OCI-LY1 (cell line): ENCODE data around the gene NUDT14.

Source experiments
- H2AFZ ChIP-seq: fragments of 200-600 bp; sonication (generic), shearing (Covaris generic); 2 replicates; pipeline ENCODE4 v1.6.0; 2014; ENCODE audit warnings: antibody characterized with exemption, mild to moderate bottlenecking, low read length
- H3F3A ChIP-seq: fragments of 200-600 bp; sonication (generic), shearing (Covaris generic); 2 replicates; pipeline ENCODE4 v1.6.0; 2014; ENCODE audit warnings: mild to moderate bottlenecking, antibody characterized with exemption, low read length, moderate library complexity; ENCODE audit not compliant: insufficient read depth
- H3K27ac ChIP-seq: fragments of 200-600 bp; sonication (generic); 2 replicates; pipeline ENCODE4 v1.5.1; 2014; ENCODE audit warnings: low read length, mixed run types, mild to moderate bottlenecking, low read depth; ENCODE audit not compliant: poor library complexity, severe bottlenecking
- H3K27me3 ChIP-seq: fragments of 200-600 bp; sonication (generic); 2 replicates; pipeline ENCODE4 v1.6.0; 2014; ENCODE audit warnings: antibody characterized with exemption, mild to moderate bottlenecking, low read length, moderate library complexity; ENCODE audit not compliant: insufficient read depth
- H3K36me3 ChIP-seq: fragments of 200-600 bp; sonication (generic); 2 replicates; pipeline ENCODE4 v1.6.1; 2014; ENCODE audit warnings: mild to moderate bottlenecking, antibody characterized with exemption, low read length, moderate library complexity, mixed read lengths; ENCODE audit not compliant: insufficient read depth
- H3K4me1 ChIP-seq: fragments of 200-600 bp; sonication (generic); 2 replicates; pipeline ENCODE4 v1.5.1; 2014; ENCODE audit warnings: mild to moderate bottlenecking, low read length, moderate library complexity; ENCODE audit not compliant: insufficient read depth, severe bottlenecking
- H3K4me2 ChIP-seq: fragments of 200-600 bp; sonication (generic), shearing (Covaris generic); 2 replicates; pipeline ENCODE4 v1.6.1; 2014; ENCODE audit warnings: low read length
- H3K4me3 ChIP-seq: fragments of 200-600 bp; sonication (generic); 2 replicates; pipeline ENCODE4 v1.5.1; 2014; ENCODE audit warnings: low read length, low read depth, mild to moderate bottlenecking, mixed read lengths; ENCODE audit not compliant: poor library complexity, severe bottlenecking
- H3K79me2 ChIP-seq: fragments of 200-600 bp; shearing (Covaris generic); 2 replicates; pipeline ENCODE4 v1.6.1; 2016; ENCODE audit warnings: mixed run types, low read length, mixed read lengths; ENCODE audit not compliant: insufficient read depth
- H3K9ac ChIP-seq: fragments of 200-600 bp; sonication (generic), shearing (Covaris generic); 2 replicates; pipeline ENCODE4 v1.6.1; 2014; ENCODE audit warnings: mild to moderate bottlenecking, low read length, mixed read lengths
- H3K9me2 ChIP-seq: fragments of 200-600 bp; sonication (generic), shearing (Covaris generic); 2 replicates; pipeline ENCODE4 v1.6.1; 2014; ENCODE audit warnings: low read depth, mild to moderate bottlenecking, low read length, mixed read lengths
- H3K9me3 ChIP-seq: fragments of 200-600 bp; shearing (Covaris generic); 2 replicates; pipeline ENCODE4 v1.6.1; 2014; ENCODE audit warnings: low read length, mixed read lengths
- H4K20me1 ChIP-seq: fragments of 200-600 bp; sonication (generic), shearing (Covaris generic); 2 replicates; pipeline ENCODE4 v1.6.0; 2016; ENCODE audit warnings: mild to moderate bottlenecking, low read length; ENCODE audit not compliant: insufficient read depth
- CTCF ChIP-seq: fragments of 200-600 bp; sonication (generic), shearing (Covaris generic); IDR thresholded peaks from 2 replicates; pipeline ENCODE4 v1.5.1; 2017; ENCODE audit warnings: mild to moderate bottlenecking, antibody characterized with exemption, low read length, moderate library complexity, mixed read lengths
- EZH2 ChIP-seq: fragments of 200-600 bp; sonication (generic), shearing (Covaris generic); IDR thresholded peaks from 2 replicates; pipeline ENCODE4 v1.8.0; 2017; ENCODE audit warnings: borderline replicate concordance, mixed run types, mild to moderate bottlenecking, antibody characterized with exemption, low read length, moderate library complexity, mixed read lengths

Gene NUDT14

GRCh38 chr14:105169776-105170655 is 11.1 kb downstream of the NUDT14 start:
- no peaks in the 10 kb centered on the region for H3F3A ChIP-seq
- H3K79me2 ChIP-seq = no peaks in the 10 kb centered on the region
- no peaks in the 10 kb centered on the region for H3K9me3 ChIP-seq
- no peak overlapping the region for H3K4me3 ChIP-seq
- H3K27ac ChIP-seq = no peak overlapping the region
- H3K9ac ChIP-seq = no peak overlapping the region
- no peak overlapping the region for H3K4me2 ChIP-seq
- no peaks in the 10 kb centered on the region for H4K20me1 ChIP-seq
- TF ChIP-seq EZH2 (no peak), CTCF (no peak)
- no peaks in the 10 kb centered on the region for H3K9me2 ChIP-seq
- no peaks in the 10 kb centered on the region for H3K36me3 ChIP-seq
- H3K27me3 ChIP-seq = peaks cover 10% of the 10 kb centered on the region; the same call in 1 of the 2 replicates
- H3K4me1 ChIP-seq = peaks cover 18% of the 10 kb centered on the region
- no peak overlapping the region for H2AFZ ChIP-seq

GRCh38 chr14:105168979-105169507 is 12.1 kb downstream of the NUDT14 start:
- peak overlapping the region; percentile 52 for H3K4me3 ChIP-seq
- H3K4me2 ChIP-seq = peak overlapping the region; percentile 75

GRCh38 chr14:105168496-105168978 is 12.6 kb downstream of the NUDT14 start, which contains the start of gene JAG2:
Gene JAG2 (minus strand): TSS chr14:105168776. CDS start chr14:105168420, 356 bp downstream.
- Histone ChIP-seq H3F3A (no peaks in the 10 kb centered on the region), H3K79me2 (no peaks in the 10 kb centered on the region), H3K36me3 (no peaks in the 10 kb centered on the region), H3K4me3 (peak within 1 kb of the TSS; percentile 59), H3K27ac (no peak within 1 kb of the TSS), H3K27me3 (peaks cover 10% of the 10 kb centered on the region; the same call in 1 of the 2 replicates), H3K9ac (peak within 1 kb of the TSS; percentile 23; the same call in 1 of the 2 replicates), H3K9me3 (no peaks in the 10 kb centered on the region), H3K4me2 (peak within 1 kb of the TSS; percentile 77), H4K20me1 (no peaks in the 10 kb centered on the region), H3K4me1 (peaks cover 11% of the 10 kb centered on the region), H2AFZ (no peak within 1 kb of the TSS), H3K9me2 (no peaks in the 10 kb centered on the region)
- TF ChIP-seq EZH2 = no peak
- TF ChIP-seq CTCF = no peak

More at GRCh38 chr14:105168979-105169507, 12.1 kb downstream of the NUDT14 start:
- H3K27me3 ChIP-seq = peaks cover 10% of the 10 kb centered on the region; the same call in 1 of the 2 replicates
- no peak overlapping the region for H3K27ac ChIP-seq
- H2AFZ ChIP-seq = no peak overlapping the region
- H4K20me1 ChIP-seq = no peaks in the 10 kb centered on the region
- TF ChIP-seq CTCF (peak; percentile 86), EZH2 (no peak)
- H3K9ac ChIP-seq = peak overlapping the region; percentile 23; the same call in 1 of the 2 replicates
- H3F3A ChIP-seq = no peaks in the 10 kb centered on the region
- H3K36me3 ChIP-seq = no peaks in the 10 kb centered on the region
- no peaks in the 10 kb centered on the region for H3K9me2 ChIP-seq
- no peaks in the 10 kb centered on the region for H3K79me2 ChIP-seq
- H3K9me3 ChIP-seq = no peaks in the 10 kb centered on the region
- H3K4me1 ChIP-seq = peaks cover 11% of the 10 kb centered on the region
